Endothelial cell of umbilical vein (primary cell): ENCODE data around the gene FOXL3. TPM values are rescaled to one million over a fixed set of nuclear protein-coding genes. Genes with fewer than 3 reads are reported as not detected.

ENCODE experiments used
- BruUV-seq: library from RNA; stranded (reverse); fragments of 400-500 nt; replicated peaks from 2 replicates; lab custom pipeline; 2021; lab: Mats Ljungman, UMichigan
- CTCF ChIA-PET: fragments of 300-600, 350-600 bp; sonication (Branson Sonifier 250); formaldehyde crosslinking; loops from one replicate; lab custom pipeline; 2021; ENCODE audit warnings: antibody characterized with exemption, inconsistent platforms; lab: Charles Lee
- POLR2A ChIA-PET: fragments of 300-600, 350-600 bp; sonication (Branson Sonifier 250); formaldehyde crosslinking; loops from one replicate; lab custom pipeline; 2021; ENCODE audit warnings: antibody characterized with exemption, inconsistent platforms; lab: Charles Lee
- DNase-seq: peaks from one replicate; pipeline ENCODE4 v3.0.0-alpha.2; 2011; ENCODE audit warnings: low read depth, low spot score
- FAIRE-seq: peaks from 2 replicates; lab custom pipeline; 2011; peaks lifted over from hg19 to GRCh38; lab: Jason Lieb, UNC
- H2AFZ ChIP-seq: 2 replicates; pipeline ENCODE4 v1.6.0; 2012; ENCODE audit warnings: low read depth, low read length, control low read depth, inconsistent platforms
- H3K27ac ChIP-seq: 2 replicates; pipeline ENCODE4 v1.5.1; 2011; ENCODE audit warnings: low read depth, mild to moderate bottlenecking, control low read depth, low read length, moderate library complexity; ENCODE audit not compliant: insufficient read depth
- H3K27me3 ChIP-seq, 2 experiments: 2 replicates each; pipeline versions ENCODE4 v1.6.0 to v1.6.1; 2011; ENCODE audit warnings: low read length in 2 of 2, mixed read lengths in 1 of 2; ENCODE audit not compliant: control insufficient read depth in 2 of 2, insufficient read depth in 2 of 2
- H3K36me3 ChIP-seq, 2 experiments: 2 replicates in 1 of 2; 3 replicates in 1 of 2; pipeline ENCODE4 v1.5.1; 2011; ENCODE audit warnings: low read length in 2 of 2, mild to moderate bottlenecking in 1 of 2, moderate library complexity in 1 of 2; ENCODE audit not compliant: control insufficient read depth in 2 of 2, insufficient read depth in 2 of 2; ENCODE audit errors: extremely low read depth in 1 of 2
- H3K4me1 ChIP-seq: 3 replicates; pipeline ENCODE4 v1.5.1; 2011; ENCODE audit warnings: mild to moderate bottlenecking, low read length; ENCODE audit not compliant: control insufficient read depth, insufficient read depth; ENCODE audit errors: extremely low read depth
- H3K4me2 ChIP-seq: 2 replicates; pipeline ENCODE4 v1.6.1; 2011; ENCODE audit warnings: low read length, control low read depth, mixed read lengths; ENCODE audit not compliant: insufficient read depth
- H3K4me3 ChIP-seq, 3 experiments: fragments of 200-600 bp in 1 of 3; sonication (generic), shearing (Covaris generic) in 1 of 3; replicated peaks in 1 of 3; 2 replicates each; pipeline ENCODE4 v1.5.1; 2011 to 2016; ENCODE audit warnings: control low read depth in 3 of 3, low read length in 3 of 3, mild to moderate bottlenecking in 2 of 3, inconsistent platforms in 1 of 3, low read depth in 1 of 3, moderate library complexity in 1 of 3; ENCODE audit not compliant: insufficient read depth in 1 of 3
- H3K79me2 ChIP-seq: 2 replicates; pipeline ENCODE4 v1.6.0; 2012; ENCODE audit warnings: low read length, inconsistent platforms; ENCODE audit not compliant: control insufficient read depth, insufficient read depth
- H3K9ac ChIP-seq: replicated peaks from 2 replicates; pipeline ENCODE3; 2011; ENCODE audit warnings: low read length, control low read depth; ENCODE audit not compliant: insufficient read depth; ENCODE audit errors: extremely low read depth
- H3K9me1 ChIP-seq: replicated peaks from 3 replicates; pipeline ENCODE4 v1.6.0; 2011; ENCODE audit warnings: mild to moderate bottlenecking, low read length; ENCODE audit not compliant: control insufficient read depth, insufficient read depth; ENCODE audit errors: extremely low read depth
- H3K9me3 ChIP-seq: replicated peaks from 2 replicates; pipeline ENCODE4 v1.5.1; 2012; ENCODE audit warnings: low read length, inconsistent platforms; ENCODE audit not compliant: control insufficient read depth, insufficient read depth
- H4K20me1 ChIP-seq: replicated peaks from 2 replicates; pipeline ENCODE3; 2011; ENCODE audit warnings: mild to moderate bottlenecking, low read length; ENCODE audit not compliant: control insufficient read depth, insufficient read depth; ENCODE audit errors: extremely low read depth
- EZH2 ChIP-seq: IDR thresholded peaks from 2 replicates; pipeline ENCODE4 v1.6.1; 2012; ENCODE audit warnings: borderline replicate concordance, low read depth, mild to moderate bottlenecking, moderate library complexity, low read length, inconsistent platforms; ENCODE audit not compliant: severe bottlenecking
- FOS ChIP-seq: IDR thresholded peaks from 2 replicates; pipeline ENCODE4 v1.6.1; 2011; ENCODE audit warnings: mild to moderate bottlenecking, low read length, moderate library complexity, borderline replicate concordance; ENCODE audit not compliant: insufficient read depth
- GATA2 ChIP-seq: IDR thresholded peaks from 2 replicates; pipeline ENCODE4 v1.7.0; 2011; ENCODE audit warnings: low read depth, mild to moderate bottlenecking, moderate library complexity, mixed read lengths, low read length; ENCODE audit not compliant: insufficient read length, insufficient read depth
- JUN ChIP-seq: IDR thresholded peaks from 2 replicates; pipeline ENCODE4 v1.6.1; 2011; ENCODE audit warnings: borderline replicate concordance, low read depth; ENCODE audit not compliant: insufficient read length, insufficient read depth
- MYC ChIP-seq: IDR thresholded peaks from one replicate; pipeline ENCODE4 v1.6.1; 2011; ENCODE audit warnings: mild to moderate bottlenecking, low read depth, low read length
- POLR2A ChIP-seq: IDR thresholded peaks from 2 replicates; pipeline ENCODE4 v1.6.1; 2012; ENCODE audit warnings: low read depth, mild to moderate bottlenecking, control low read depth, low read length
- POLR2AphosphoS5 ChIP-seq: IDR thresholded peaks from 2 replicates; pipeline ENCODE4 v1.6.1; 2012; ENCODE audit warnings: low read depth, mild to moderate bottlenecking, control low read depth, low read length, moderate library complexity; ENCODE audit not compliant: insufficient read depth
- dilution Hi-C: fragments of 300-500 bp; cut with MboI; formaldehyde crosslinking; loops from one replicate; pipeline ENCODE4 v1.15.0; 2019; ENCODE audit warnings: low sequenced_read_pairs; ENCODE audit not compliant: extremely low pct_ligation_motif_present
- intact Hi-C: fragments of 100-400 bp; cut with micrococcal nuclease; formaldehyde crosslinking; loops from one replicate; pipeline ENCODE4 v1.10.0; 2022
- polyA plus RNA-seq, 4 experiments: library from polyadenylated mRNA; depleted of rRNA in 3 of 4; stranded (reverse) in 3 of 4; unstranded in 1 of 4; fragments of >200 nt; gene quantifications; 2 replicates each; pipeline versions ENCODE4 v1.2.1 to v1.2.3, GENCODE V29; 2011 to 2012; ENCODE audit warnings: missing spikeins in 1 of 4
- total RNA-seq: library from RNA; stranded (reverse); gene quantifications from 2 replicates; pipeline ENCODE4 v1.2.3, GENCODE V29; 2021
- TF ChIP-seq, protein P1 (sequence below): IDR thresholded peaks from 2 replicates; pipeline ENCODE4 v1.6.1; 2011; ENCODE audit not compliant: insufficient read depth, insufficient read length
- TF ChIP-seq, protein P2 (sequence below), 2 donors: IDR thresholded peaks; 1 replicate in 1 of 2; 2 replicates in 1 of 2; pipeline ENCODE4 v1.5.1; 2011; ENCODE audit warnings: low read length in 2 of 2, mild to moderate bottlenecking in 2 of 2, moderate library complexity in 2 of 2, control low read depth in 1 of 2, inconsistent platforms in 1 of 2, low read depth in 1 of 2; ENCODE audit not compliant: insufficient read depth in 1 of 2; ENCODE audit errors: extremely low read depth in 1 of 2

Gene FOXL3
- total and polyA plus RNA-seq, 2 donors (not counting 3 experiments of a cell fraction or from before 2014, with no cell fraction given): not detected

DNA sequence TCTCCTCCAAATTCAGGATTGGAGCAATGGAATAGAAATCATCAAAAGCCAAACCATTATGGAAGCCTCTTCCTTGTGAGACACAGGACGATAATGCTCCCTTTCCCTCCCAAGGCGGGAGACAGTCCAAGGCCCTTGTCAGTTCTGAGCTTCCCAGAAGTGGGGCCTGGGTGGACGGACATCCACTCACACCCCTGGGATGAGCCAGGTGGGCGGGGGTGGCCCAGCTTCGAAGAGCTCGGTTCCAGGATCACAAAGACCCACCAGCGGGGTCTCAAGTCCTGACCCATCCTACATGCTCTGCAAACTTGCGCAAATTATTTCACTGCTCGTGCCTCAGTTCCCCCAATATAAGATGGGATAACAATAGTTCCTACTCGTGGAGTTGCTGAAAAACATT is 10.1 kb upstream of the FOXL3 start:
- H3K27me3 ChIP-seq: peaks cover 6 to 10% of the 10 kb centered on the region in 2 experiments
- H2AFZ ChIP-seq: no peak overlapping the region
- intact Hi-C loops: no loop called here
- no peak for TF ChIP-seq POLR2AphosphoS5
- TF ChIP-seq MYC: no peak
- TF ChIP-seq, protein P1, sequence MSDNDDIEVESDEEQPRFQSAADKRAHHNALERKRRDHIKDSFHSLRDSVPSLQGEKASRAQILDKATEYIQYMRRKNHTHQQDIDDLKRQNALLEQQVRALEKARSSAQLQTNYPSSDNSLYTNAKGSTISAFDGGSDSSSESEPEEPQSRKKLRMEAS: no peak
- no peak for TF ChIP-seq FOS
- TF ChIP-seq GATA2: no peak
- TF ChIP-seq, protein P2, sequence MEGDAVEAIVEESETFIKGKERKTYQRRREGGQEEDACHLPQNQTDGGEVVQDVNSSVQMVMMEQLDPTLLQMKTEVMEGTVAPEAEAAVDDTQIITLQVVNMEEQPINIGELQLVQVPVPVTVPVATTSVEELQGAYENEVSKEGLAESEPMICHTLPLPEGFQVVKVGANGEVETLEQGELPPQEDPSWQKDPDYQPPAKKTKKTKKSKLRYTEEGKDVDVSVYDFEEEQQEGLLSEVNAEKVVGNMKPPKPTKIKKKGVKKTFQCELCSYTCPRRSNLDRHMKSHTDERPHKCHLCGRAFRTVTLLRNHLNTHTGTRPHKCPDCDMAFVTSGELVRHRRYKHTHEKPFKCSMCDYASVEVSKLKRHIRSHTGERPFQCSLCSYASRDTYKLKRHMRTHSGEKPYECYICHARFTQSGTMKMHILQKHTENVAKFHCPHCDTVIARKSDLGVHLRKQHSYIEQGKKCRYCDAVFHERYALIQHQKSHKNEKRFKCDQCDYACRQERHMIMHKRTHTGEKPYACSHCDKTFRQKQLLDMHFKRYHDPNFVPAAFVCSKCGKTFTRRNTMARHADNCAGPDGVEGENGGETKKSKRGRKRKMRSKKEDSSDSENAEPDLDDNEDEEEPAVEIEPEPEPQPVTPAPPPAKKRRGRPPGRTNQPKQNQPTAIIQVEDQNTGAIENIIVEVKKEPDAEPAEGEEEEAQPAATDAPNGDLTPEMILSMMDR (IDR thresholded peaks at IDR 0.05; ENCODE audit: extremely low read depth in 1 of 2, insufficient read depth in 1 of 2, low read depth in 1 of 2, low read length in 2 of 2): no peak
- TF ChIP-seq JUN: no peak
- TF ChIP-seq EZH2: no peak
- no peak for TF ChIP-seq POLR2A
- H4K20me1 ChIP-seq: no peaks in the 10 kb centered on the region
- H3K27ac ChIP-seq: no peak overlapping the region
- no peaks in the 10 kb centered on the region for H3K9me1 ChIP-seq
- H3K9ac ChIP-seq: no peak overlapping the region
- dilution Hi-C loops: no loop called here
- H3K36me3 ChIP-seq: no peaks in the 10 kb centered on the region
- no peak for DNase-seq
- no peaks in the 10 kb centered on the region for H3K4me1 ChIP-seq
- no peak overlapping the region for H3K4me2 ChIP-seq
- ChIA-PET CTCF (no interaction called here), POLR2A (no interaction called here)
- H3K79me2 ChIP-seq: no peaks in the 10 kb centered on the region
- H3K9me3 ChIP-seq: no peaks in the 10 kb centered on the region
- BruUV-seq: no TSS peak
- H3K4me3 ChIP-seq: no peak overlapping the region
- FAIRE-seq: no peak
